ENCODE results near the gene LRP1B.

- TF ChIP-seq EZH2phosphoT487 (IDR thresholded peaks at IDR 0.05; ENCODE audit: insufficient read depth, low read depth) (no peak), EZH2 (IDR thresholded peaks at IDR 0.05; ENCODE audit: insufficient read depth, poor library complexity, severe bottlenecking) (no peak)
Observed at GRCh38 chr2:140600116-140600515, 1530.7 kb downstream of the LRP1B start.
